Fibroblast of lung (primary cell): ENCODE measurements around the gene RGL2.

Experiments used
- EZH2 ChIP-seq: IDR thresholded peaks from 2 replicates; pipeline ENCODE4 v1.5.1; 2012; ENCODE audit warnings: low read length, control low read depth, mild to moderate bottlenecking; ENCODE audit errors: missing control alignments
- TF ChIP-seq, protein P1 (sequence below), 2 donors: IDR thresholded peaks in 1 of 2; conservative IDR thresholded peaks in 1 of 2; 1 replicate in 1 of 2; 2 replicates in 1 of 2; pipeline ENCODE4 v1.5.1; 2011 to 2012; ENCODE audit warnings: low read length in 2 of 2, control low read depth in 1 of 2, inconsistent platforms in 1 of 2, low read depth in 1 of 2, mild to moderate bottlenecking in 1 of 2

DNA sequence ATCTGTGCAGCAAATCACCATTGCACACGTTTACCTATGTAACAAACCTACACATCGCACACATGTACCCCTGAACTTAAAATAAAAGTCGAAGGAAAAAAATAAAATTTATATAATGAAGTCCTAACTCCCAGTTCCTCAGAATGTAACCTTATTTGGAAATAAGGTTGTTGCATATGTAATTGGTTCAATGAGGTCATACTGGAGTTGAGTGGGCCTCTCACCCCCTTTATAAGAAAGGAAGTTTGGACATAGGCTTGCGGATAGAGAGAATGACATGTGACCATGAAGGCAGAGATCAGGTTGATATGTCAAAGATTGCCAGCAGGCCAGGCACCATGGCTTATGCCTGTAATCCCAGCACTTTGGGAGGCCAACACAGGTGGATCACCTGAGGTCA, 34.9 kb upstream of the RGL2 start:
- TF ChIP-seq, protein P1, sequence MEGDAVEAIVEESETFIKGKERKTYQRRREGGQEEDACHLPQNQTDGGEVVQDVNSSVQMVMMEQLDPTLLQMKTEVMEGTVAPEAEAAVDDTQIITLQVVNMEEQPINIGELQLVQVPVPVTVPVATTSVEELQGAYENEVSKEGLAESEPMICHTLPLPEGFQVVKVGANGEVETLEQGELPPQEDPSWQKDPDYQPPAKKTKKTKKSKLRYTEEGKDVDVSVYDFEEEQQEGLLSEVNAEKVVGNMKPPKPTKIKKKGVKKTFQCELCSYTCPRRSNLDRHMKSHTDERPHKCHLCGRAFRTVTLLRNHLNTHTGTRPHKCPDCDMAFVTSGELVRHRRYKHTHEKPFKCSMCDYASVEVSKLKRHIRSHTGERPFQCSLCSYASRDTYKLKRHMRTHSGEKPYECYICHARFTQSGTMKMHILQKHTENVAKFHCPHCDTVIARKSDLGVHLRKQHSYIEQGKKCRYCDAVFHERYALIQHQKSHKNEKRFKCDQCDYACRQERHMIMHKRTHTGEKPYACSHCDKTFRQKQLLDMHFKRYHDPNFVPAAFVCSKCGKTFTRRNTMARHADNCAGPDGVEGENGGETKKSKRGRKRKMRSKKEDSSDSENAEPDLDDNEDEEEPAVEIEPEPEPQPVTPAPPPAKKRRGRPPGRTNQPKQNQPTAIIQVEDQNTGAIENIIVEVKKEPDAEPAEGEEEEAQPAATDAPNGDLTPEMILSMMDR (conservative IDR thresholded peaks at IDR 0.05 in 1 of 2, IDR thresholded peaks at IDR 0.05 in 1 of 2; ENCODE audit: low read depth in 1 of 2, low read length in 2 of 2): no peak
- TF ChIP-seq EZH2: no peak
